Kidney (tissue), 14 donors: Measurements from ENCODE around the gene AKAP7. TPM values are rescaled to one million over a fixed set of nuclear protein-coding genes. Genes with fewer than 3 reads are reported as not detected.

Experiments
- DNase-seq, 5 donors: peaks; one replicate each; pipeline ENCODE4 v3.0.0-alpha.2; 2013 to 2020
- FAIRE-seq: peaks from 2 replicates; lab custom pipeline; 2012; peaks lifted over from hg19 to GRCh38; lab: Jason Lieb, UNC
- H3K27ac ChIP-seq, 2 donors: one replicate each; pipeline ENCODE4 v1.7.0; 2013; ENCODE audit warnings: low read depth in 2 of 2, low read length in 2 of 2, inconsistent platforms in 1 of 2
- H3K27me3 ChIP-seq: one replicate; pipeline ENCODE4 v1.7.1; 2013; ENCODE audit warnings: low read length, inconsistent platforms; ENCODE audit not compliant: control insufficient read depth, insufficient read depth
- H3K36me3 ChIP-seq, 3 donors: one replicate each; pipeline versions ENCODE4 v1.7.0 to v1.7.1; 2013; ENCODE audit warnings: low read length in 3 of 3, control low read depth in 1 of 3, inconsistent platforms in 1 of 3; ENCODE audit not compliant: insufficient read depth in 3 of 3, control insufficient read depth in 2 of 3
- H3K4me1 ChIP-seq, 3 donors: one replicate each; pipeline versions ENCODE4 v1.7.0 to v1.7.1; 2013; ENCODE audit warnings: low read length in 3 of 3, inconsistent platforms in 1 of 3, low read depth in 1 of 3; ENCODE audit not compliant: control insufficient read depth in 2 of 3, insufficient read depth in 2 of 3
- H3K4me3 ChIP-seq, 3 donors: one replicate each; pipeline versions ENCODE4 v1.7.0 to v1.8.1; 2013; ENCODE audit warnings: low read length in 3 of 3, control low read depth in 1 of 3, inconsistent platforms in 1 of 3
- H3K9ac ChIP-seq, 3 donors: one replicate each; pipeline versions ENCODE4 v1.7.0 to v1.7.1; 2013; ENCODE audit warnings: low read length in 3 of 3, control low read depth in 1 of 3, inconsistent platforms in 1 of 3
- H3K9me3 ChIP-seq, 3 donors: one replicate each; pipeline versions ENCODE4 v1.7.0 to v1.7.1; 2013; ENCODE audit warnings: low read length in 3 of 3, control low read depth in 1 of 3, inconsistent platforms in 1 of 3; ENCODE audit not compliant: control insufficient read depth in 2 of 3, insufficient read depth in 1 of 3
- intact Hi-C: fragments of 100-400 bp; cut with DNase I; formaldehyde crosslinking; loops from one replicate; pipeline ENCODE4 v1.11.1; 2022
- polyA plus RNA-seq: library from polyadenylated mRNA; stranded (reverse); fragments of 350-450 nt; fragmentation: Illumina TruSeq; extraction: RNeasy Lipid Tissue Mini Kit (QIAGEN cat#74804); gene quantifications from one replicate; pipeline ENCODE4 v1.2.3, GENCODE V29; 2014; ENCODE audit warnings: low read depth, low replicate concordance; ENCODE audit not compliant: insufficient read depth
- total RNA-seq: library from RNA; stranded (reverse); fragmentation: NEBNext Ultra II Directional; extraction: Animal tissue kit (Norgen Biotek cat#: 25700); gene quantifications from one replicate; pipeline ENCODE4 v1.2.1, GENCODE V29; 2021
- TF ChIP-seq, protein P1 (sequence below): IDR thresholded peaks from 3 replicates; pipeline ENCODE4 v1.5.1; 2012; ENCODE audit warnings: mild to moderate bottlenecking, moderate library complexity, borderline replicate concordance; ENCODE audit not compliant: insufficient read depth; ENCODE audit errors: extremely low read depth
- donor health status: control.
- donor health status: control.
- donor health status: control.
- donor health status: control.
- donor health status: control.
- donor health status: DM: yes; HTN: yes; CAD: no.
- donor health status: Normal renal cell carcinoma (clear cell type).

The AKAP7 gene
- total and polyA plus RNA-seq, 2 donors from 2014 or later: 7.9 to 12.0 TPM

GRCh38 chr6:131169613-131170012 lies 34.3 kb downstream of the AKAP7 start:
- no peak overlapping the region for H3K9ac ChIP-seq
- intact Hi-C loops: no loop called here
- H3K4me3 ChIP-seq: no peak overlapping the region
- no peaks in the 10 kb centered on the region for H3K9me3 ChIP-seq
- H3K4me1 ChIP-seq: no peaks in the 10 kb centered on the region
- H3K36me3 ChIP-seq: peaks cover 0 to 7% (median 2%) of the 10 kb centered on the region in 3 donors
- H3K27me3 ChIP-seq: no peaks in the 10 kb centered on the region
- FAIRE-seq: no peak
- TF ChIP-seq, protein P1, sequence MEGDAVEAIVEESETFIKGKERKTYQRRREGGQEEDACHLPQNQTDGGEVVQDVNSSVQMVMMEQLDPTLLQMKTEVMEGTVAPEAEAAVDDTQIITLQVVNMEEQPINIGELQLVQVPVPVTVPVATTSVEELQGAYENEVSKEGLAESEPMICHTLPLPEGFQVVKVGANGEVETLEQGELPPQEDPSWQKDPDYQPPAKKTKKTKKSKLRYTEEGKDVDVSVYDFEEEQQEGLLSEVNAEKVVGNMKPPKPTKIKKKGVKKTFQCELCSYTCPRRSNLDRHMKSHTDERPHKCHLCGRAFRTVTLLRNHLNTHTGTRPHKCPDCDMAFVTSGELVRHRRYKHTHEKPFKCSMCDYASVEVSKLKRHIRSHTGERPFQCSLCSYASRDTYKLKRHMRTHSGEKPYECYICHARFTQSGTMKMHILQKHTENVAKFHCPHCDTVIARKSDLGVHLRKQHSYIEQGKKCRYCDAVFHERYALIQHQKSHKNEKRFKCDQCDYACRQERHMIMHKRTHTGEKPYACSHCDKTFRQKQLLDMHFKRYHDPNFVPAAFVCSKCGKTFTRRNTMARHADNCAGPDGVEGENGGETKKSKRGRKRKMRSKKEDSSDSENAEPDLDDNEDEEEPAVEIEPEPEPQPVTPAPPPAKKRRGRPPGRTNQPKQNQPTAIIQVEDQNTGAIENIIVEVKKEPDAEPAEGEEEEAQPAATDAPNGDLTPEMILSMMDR: no peak
- no peak overlapping the region for H3K27ac ChIP-seq
- DNase-seq: no peak

- no peak for FAIRE-seq
- Histone ChIP-seq H3K9ac (no peak overlapping the region), H3K36me3 (peaks cover 0 to 2% (median 0%) of the 10 kb centered on the region in 3 donors), H3K4me1 (no peaks in the 10 kb centered on the region), H3K9me3 (no peaks in the 10 kb centered on the region), H3K4me3 (no peak overlapping the region), H3K27me3 (no peaks in the 10 kb centered on the region), H3K27ac (no peak overlapping the region)
- DNase-seq: no peak
- intact Hi-C loops: no loop called here
- TF ChIP-seq, protein P1: no peak
Measured at GRCh38 chr6:131172222-131172621, 37.0 kb downstream of the AKAP7 start.

DNA sequence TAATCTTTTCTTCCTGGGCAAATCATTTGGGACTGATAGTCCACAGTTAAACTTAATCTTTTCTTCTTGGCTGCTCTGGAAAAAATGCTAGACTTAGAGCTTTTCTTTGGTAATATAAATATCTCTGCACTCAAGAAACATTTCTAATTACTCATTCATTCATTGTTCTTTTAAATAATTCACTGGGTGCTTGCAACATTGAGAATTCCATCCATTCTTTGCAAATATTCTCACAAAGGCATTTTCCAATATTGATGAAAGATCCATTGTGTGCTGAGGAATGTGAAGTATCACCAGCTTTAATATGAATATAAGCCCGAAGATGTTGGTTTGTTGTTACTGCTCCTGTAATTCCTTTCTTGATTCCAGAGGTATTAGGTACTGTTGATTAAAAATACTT lies 38.4 kb downstream of the AKAP7 start:
- H3K4me1 ChIP-seq: no peaks in the 10 kb centered on the region
- H3K9ac ChIP-seq: no peak overlapping the region
- no peak overlapping the region for H3K4me3 ChIP-seq
- no peaks in the 10 kb centered on the region for H3K9me3 ChIP-seq
- TF ChIP-seq, protein P1: no peak
- peaks cover 0 to 2% (median 0%) of the 10 kb centered on the region in 3 donors for H3K36me3 ChIP-seq
- FAIRE-seq (no peak), DNase-seq (no peak)
- intact Hi-C loops: no loop called here
- no peak overlapping the region for H3K27ac ChIP-seq
- no peaks in the 10 kb centered on the region for H3K27me3 ChIP-seq

GRCh38 chr6:131175564-131175963 lies 40.3 kb downstream of the AKAP7 start:
- no peak for FAIRE-seq

More at GRCh38 chr6:131175564-131175963, 40.3 kb downstream of the AKAP7 start:
- Histone ChIP-seq H3K4me3 (no peak overlapping the region), H3K9me3 (no peaks in the 10 kb centered on the region), H3K36me3 (no peaks in the 10 kb centered on the region), H3K27me3 (no peaks in the 10 kb centered on the region), H3K27ac (no peak overlapping the region), H3K4me1 (no peaks in the 10 kb centered on the region), H3K9ac (no peak overlapping the region)
- TF ChIP-seq, protein P1: no peak
- intact Hi-C loops: no loop called here
- no peak for DNase-seq
